ENCODE results near the gene SRI.

SRI gene

DNA sequence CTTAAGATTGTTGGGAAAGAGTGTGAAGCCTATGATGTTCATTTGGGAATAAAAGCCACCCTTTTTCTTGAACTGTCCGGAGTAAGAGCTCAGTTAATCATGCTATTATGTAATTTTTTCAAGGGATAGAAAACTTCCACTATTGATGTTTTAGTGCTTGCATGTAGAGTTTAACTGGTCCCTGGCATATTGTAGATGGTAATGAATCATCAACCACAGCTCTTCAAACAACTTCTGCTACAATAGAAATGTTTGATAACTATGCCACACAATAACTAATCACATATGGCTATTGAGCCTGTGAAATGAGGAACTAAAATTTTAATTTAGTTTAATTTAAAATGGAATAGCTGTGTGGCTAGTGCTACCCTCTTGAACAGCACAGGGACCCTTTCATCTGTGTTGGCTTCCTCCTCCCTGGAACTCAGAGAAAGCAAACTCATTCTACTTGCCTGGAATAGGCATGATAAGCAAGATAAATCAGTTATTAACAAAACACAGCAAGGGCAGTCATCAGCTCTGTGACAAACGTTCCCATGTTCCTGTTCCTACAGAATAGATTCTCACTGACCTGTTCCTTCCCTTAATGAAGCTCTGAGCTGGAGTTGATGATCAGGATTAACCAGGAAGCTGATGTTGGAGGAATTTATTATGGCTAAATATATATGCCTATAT is 4.9 kb upstream of the SRI start:
- DNase-seq: no peak

DNA sequence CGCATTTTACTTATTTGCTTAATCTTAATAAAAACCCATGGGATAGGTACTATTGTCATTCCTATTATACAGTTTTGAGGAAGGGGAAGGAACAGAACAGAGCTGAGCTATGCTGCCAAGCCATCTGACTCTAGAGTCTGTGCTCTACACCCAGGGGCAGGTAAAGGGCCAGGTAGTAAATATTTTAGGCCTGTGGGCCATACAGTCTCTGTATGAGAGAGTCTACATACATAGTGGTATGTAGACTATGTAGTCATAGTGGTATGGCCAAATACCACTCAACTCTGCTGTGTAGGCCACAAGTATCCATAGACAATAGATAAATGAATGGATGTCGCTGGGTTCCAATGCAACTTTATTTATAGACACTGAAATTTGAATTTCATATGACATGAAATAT is 3.4 kb upstream of the SRI start:
- no peak for DNase-seq

DNA sequence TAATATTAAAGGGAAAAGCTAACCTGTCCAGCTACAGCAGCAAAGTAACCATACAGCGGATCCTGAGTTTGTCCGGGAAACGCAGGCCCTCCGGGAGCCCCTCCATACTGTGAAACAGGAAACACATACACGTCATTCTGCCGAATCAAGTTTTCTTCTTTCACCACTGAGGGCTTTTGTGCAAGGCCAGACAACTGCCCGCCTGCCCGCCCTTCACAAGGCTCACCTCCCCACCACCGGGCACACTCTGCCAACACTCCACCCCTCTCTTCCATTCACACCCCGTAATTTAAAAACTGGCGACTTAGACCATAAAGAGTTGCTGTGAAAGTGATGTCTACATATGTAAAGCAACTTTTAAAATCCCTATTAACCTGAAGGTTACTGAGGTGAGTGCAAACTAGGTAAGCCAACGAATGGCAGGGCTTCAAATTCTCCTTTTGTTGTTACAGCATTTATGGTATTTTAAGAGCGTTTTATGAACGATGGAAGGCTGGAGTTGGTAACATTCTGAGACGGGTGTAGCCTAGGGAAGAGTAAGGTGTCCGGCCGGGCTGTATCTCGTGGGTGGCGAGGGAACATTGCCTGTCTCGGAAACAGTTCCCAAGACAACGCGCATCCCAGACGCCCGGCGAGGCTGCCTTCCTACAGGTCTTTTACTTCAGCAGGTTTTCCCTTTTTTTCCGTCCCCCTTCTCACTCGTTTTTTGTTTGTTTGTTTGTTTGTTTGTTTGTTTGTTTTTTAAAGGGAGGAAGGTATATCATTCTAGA is 817 bp downstream of the SRI start:
- peak; percentile 61 for DNase-seq

DNA sequence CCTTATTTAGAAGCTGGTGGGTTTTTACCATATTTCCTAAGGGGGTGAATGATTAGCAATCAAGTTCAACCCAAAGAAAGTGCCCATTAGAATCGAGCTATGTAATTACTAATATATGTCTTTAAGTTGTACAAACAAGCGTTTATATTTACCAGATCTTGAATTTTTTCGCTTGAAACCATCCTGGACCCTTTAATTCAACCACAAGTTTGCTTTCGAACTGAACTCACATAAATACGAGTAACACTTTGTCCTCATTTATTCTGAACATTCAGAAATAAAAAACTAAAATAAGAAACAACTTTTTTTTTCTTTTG is 1.5 kb downstream of the SRI start:
- DNase-seq: no peak

DNA sequence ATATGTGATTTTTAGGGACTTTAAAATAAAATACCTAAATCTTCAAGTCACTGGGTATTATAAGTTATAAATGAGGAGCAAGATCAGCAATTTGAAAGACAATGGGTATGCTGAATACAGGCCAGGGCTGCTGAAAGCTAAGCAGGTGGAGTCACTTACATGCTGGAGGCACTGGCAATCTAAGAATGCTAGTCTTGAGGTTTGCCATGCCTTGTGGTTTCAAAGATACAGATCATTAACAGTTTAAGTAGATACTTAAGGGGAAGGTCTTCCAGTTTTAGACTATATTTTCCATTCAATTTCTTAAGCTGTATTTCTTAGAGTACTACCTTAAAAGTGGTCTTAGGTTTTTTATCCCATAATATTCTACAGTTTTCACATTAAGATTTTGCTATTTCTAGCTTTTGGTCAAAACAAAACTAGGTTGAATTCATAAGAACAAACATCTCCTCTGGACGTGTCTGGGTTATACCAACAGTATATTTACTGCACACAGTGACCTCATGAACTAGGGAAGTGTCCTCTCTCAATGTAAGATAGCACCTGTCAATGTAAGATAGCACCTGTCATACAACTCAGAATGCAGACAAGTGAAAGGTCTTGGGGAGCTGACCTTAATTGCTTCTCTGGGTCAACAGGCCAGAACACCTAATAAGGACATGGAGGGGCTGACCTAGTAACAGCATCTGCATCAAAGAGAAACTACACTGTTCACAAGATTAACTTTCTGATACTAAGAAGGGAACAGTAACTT is 2.0 kb downstream of the SRI start:
- peak; percentile 6 for DNase-seq

DNA sequence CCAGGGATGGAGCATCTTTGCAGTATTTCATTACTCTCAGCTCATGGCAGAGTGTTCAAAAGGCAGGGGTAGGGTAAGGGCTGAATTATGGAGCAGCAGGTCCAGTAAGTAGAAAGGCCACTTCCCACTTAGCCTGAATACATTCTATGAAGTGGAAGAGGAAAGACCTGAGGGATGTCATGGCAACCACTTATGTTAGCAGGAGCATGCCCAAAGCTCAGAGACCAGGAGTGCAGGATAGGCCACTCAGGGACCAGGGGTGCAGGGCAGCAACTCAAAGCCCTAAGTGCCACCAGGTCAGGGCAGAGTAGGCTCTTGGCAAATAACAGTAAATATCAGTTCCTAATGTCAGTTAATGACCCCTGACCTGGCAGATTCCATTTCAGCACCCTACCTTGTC is 3.6 kb downstream of the SRI start:
- DNase-seq: no peak

DNA sequence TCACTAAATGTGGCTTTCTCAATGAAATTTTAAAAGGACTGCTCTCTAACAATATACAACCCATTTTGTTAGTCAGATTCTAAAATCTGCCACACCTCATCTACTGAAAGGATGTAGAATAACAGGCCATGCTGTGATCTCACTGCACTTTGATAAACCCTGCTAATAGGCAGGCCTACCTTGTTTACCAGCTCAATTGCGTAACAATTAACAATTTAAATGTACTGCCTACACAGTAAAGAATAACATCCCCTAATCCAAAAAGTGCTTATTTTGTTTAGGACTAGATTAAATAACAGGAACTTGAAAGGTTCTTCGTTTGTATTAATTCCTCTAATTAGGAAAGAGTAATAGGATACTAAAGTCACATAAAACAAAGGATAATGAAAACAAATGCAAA is 4.5 kb downstream of the SRI start:
- DNase-seq: no peak

DNA sequence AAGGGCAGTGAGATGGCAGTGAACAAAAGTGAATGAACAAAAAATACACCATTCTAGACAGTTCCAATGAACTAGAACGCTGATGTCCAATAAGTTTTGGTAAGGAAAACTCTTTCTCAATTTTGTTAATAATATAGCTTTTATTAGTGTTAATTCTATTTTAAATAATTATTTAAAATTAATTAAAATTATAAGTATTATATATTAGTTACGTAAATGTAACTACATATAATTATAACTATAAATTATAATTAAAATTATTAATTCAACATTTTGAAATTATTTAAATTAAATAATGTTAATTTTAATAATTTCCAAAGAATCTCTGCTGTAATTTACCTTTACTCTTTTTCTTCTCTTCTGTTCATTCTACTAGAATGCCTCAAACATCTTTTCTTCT is 5.4 kb downstream of the SRI start:
- no peak for DNase-seq

DNA sequence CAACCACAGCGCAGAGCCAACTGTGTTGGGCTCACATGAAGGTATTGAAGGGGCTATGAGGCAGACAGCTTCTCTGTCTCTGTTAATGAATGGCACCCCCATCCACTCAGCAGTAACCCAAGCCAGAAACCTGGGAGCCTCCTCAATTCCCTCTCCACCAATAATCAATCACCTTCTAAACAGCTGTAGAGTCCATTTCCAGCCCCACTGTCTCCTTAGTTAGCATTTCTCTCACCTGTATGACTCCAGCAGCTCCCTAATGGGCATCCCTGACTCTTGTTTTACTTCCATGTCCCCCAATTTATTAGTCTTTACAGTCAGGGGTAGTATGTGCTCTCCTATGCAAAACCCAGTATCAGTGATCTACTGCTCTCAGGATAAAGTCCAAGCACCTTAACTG is 6.9 kb downstream of the SRI start:
- DNase-seq: no peak

DNA sequence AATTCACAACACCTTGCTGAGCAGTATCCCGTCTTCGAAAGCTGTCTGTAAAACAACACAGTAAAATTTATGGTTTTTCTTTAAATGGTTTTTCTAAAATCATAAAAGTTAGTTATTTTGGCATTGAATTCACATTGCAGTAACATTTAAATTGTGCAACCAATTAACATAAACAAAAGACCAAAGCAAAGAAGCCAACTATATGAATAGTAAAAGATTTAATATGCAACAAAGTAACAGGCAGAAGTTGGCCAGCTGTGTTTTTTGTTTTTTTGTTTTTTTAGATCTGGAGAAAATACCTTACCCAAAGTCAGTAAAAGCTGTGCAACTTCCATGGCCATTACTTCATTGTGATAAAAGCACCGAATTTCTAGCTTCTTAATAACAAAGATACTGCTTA is 11.3 kb downstream of the SRI start:
- no peak for DNase-seq

DNA sequence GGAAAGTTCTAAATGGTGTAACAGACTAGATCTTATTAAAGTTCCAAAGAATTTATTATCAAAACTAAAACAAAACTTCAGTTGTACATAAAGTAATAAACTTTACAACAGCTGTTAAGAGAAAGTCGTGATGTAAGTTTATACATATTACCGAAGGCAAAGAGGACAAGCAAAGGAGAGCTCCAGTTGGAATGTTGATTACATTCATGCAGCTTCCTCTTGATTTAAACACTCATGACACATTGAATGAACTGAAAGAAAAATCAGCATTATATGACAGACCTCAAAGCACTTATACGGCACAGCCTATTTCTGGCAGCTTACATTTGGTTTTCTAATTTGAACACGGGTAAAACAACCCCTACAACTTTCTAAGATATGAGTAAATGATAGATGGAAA is 13.6 kb downstream of the SRI start:
- DNase-seq: no peak

DNA sequence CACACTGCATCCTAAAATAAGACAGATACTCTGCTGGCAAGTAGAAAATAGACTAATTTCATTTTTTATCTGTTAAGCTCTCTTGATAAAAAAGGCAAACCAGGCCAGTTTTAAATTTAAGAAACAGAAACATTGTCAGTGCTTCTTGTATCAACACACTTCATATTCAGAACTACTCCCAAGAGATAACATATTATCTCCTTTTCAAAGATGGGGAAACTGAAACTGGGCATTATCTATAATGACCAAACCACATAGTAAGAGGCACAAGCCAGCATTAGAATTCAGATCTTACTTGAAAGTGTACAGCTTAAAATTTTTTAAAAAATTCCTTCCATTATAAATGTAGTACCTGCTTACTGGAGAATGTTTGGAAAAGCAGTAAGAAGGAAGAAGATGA is 14.7 kb downstream of the SRI start:
- no peak for DNase-seq

DNA sequence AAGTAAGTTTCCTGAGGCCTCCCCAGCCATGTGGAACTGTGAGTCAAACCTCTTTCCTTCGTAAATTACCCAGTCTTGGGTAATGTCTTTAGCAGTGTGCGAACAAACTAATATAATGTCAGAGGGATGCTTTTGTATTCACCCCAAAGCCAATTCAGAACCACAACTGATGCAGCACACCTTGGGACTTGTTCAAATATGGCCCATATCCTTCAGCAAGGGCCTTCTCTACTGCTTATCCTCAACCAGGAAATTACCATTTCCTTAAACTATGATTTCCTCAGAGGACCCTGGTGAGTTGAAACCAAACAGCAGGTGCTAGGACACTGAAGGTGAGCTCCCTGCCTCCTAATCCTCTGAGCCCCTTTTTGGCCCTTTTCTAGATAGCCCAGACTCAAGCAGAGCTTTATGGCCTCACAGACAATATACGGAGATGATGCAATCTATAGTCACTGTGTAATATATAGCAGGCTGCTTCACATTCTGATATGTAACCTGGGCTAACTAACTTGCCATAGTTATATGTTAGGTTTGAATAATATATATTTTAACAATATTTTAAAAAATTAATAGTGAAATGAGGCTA is 15.2 kb downstream of the SRI start:
- DNase-seq: no peak

DNA sequence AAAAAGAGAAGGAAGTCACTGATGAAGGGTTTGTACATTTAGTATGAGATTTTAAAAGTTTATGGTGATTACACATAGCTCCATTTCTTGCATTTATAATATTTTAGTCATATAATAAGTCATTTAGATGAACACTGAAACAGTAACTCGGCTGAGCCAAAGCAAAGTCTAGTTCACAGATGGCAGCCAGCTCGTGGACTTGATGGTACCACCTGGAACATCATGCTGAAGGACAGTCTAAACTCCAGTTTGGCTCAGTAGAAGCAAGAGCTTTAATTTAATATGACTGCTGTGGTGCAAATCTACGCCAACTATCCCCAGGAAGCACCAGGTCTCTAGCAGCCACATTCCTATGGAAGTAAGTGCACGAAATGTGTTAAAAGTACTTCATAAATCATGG is 16.4 kb downstream of the SRI start:
- no peak for DNase-seq

DNA sequence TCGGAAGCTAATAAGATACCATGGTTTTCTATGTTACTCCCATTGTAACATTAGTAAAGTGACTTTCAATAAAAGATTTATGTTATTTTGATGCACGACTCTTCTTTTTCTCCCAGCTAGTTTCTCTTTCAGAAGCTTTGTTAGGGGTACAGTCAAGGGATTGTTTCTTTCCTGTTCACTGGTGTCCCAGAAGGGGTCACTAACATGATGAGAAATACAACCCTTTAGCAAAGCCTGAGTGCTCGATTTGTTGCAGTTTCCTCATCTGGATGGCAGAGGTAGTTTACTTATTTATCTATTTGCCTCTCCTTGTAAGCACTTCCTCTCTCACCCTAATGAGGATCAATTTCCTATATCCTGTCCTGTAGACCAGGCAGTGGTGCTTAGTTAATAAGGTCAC is 17.0 kb downstream of the SRI start:
- DNase-seq: no peak

DNA sequence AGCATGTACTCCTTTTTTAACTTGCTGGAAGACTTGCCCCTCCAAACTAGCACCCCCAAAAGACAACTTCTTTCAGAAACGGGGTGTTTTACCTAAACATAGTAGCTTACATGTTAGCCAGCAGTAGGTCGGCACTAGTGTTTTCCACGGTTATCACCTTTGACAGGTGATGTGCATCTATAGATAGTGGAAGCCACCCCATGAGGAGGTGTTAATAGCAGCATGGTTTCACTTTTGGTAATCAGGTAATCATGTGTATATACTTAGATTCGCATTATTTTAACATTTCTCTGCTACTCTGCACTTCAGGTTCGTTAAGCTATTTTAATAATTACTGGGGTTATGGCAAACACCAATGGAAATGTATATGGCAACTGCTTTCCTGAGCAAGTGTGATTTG is 17.6 kb downstream of the SRI start:
- DNase-seq: no peak

DNA sequence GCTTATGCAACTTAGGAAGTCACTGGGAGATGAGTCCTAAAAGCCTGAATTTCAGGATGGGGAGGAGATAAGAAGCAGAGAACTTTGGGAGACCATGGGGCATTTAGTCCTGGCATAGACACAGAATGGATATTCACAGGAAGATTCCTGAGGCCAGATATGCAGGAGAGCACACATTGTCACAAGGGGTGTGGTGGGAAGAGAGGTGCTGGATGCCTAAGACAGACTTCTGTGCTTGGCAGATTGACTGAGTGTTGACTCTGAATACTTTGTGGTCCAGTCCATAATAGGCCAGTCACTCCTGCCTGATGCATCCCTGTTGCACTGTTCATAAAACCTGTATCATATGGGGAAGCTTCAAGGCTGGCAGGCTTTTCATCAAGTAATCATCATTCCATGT is 18.5 kb downstream of the SRI start:
- no peak for DNase-seq

DNA sequence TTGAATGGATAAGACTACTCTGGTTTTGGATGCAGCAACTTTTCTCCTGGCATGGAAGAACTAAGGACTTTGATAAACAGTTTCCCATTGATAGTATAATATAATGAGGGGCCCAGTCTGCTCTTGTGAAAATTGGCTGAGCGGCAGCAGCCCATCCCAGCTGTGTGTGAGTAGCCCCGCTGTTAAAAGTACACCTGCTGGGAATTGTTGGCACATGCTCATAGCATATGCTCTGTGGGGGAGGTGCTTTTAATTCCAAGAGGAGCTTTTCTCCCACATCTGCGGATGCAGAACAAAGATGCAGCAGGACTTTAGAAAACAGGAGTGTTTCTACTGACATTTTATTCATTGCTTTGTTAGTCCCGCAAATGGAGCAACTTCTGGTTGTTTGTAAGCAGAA is 19.0 kb downstream of the SRI start:
- peak; percentile 91 for DNase-seq

DNA sequence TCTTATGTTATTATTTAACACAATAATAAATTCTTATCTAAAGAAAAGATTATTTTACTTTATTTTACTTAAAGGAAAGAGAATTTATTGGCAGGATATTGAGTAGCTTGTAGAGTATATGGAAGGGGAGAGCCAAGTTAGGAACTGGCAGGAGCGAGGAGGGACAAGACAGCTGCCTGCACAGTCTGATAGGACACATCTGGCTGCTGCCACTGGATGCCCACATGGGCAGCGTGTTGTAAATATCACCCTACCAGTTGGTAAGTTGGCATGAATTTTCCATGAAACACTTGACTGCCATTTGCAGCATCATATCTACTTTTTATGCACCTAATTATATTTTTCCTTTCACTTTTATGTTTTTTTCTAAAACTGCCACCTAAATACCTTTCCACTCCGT is 19.6 kb downstream of the SRI start:
- no peak for DNase-seq

DNA sequence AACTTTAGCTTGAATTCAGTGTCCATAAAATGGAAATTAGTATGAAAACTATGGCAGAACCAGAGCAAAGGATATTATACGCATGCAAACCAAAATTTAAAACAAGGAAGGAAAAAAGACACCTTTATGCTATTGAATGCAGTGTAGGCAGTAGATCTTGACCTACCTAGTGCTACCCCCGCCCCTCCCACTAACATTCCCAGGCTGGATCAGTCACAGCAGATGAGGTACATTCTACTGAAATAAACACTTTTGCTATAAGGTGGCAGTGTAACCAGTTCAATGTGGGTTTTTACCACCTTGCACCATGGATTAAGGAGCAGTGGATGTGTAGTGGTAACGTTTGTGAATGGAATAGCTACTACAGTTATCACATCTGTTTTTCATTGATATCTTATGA is 27.9 kb downstream of the SRI start:
- DNase-seq: no peak

DNA sequence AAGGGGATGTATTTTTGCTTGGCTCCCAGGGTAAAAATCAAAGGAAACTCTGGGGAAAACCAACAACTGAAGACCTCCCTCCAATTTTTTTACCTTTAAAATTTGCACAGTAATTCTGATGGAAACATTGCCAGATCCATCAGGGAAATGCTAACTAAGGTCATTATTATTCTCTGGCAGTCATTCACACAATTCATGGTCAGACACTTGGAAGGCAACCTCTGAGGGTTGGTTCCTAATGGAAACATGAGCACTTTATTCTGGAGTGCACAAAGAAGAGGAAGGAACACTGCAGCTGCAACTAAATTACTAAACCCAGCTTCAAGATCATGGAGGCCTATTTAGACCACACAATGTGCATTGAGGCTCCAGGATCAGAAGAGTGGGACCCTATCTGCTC is 34.2 kb downstream of the SRI start:
- DNase-seq: no peak

DNA sequence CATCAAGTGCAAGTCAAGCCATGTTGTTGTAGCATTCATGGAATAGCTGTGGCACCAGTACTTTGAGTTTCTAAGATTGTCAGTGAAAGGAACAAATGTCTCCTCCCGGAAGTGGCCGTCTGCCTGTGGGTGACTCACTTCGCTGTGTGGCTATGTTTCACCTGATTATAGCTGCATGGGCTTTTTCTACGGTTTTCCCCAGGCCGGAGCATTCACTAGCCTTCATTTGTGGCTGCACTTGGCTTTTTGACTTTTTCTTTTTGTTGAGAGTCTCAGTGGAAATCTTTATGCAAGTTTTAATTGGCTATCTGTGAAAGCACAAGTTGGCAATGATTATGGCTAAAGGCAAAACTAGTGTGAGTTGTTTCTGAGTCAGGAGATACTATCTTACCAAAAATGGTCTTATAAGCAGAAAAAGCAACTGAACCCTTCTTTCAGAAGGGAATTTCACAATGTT is 35.0 kb downstream of the SRI start:
- no peak for DNase-seq

DNA sequence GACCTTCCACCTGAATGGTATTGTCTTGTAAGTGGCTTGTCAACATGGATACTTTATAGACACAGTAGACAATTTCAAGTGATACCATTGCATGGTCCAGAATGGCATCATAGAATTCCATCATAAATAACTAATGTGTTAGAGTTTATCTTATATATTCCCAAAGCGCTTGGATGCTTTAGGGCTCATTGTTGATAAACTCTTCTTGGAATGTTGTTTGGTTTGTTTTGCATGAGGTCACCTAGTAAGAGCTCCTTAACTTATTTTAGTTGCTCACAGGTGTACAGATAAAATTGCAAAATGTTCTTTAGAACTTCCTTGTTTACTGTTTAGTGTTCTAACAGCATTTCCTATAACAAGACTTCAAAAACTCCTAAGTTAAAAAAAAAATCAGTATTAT is 36.8 kb downstream of the SRI start:
- DNase-seq: no peak

DNA sequence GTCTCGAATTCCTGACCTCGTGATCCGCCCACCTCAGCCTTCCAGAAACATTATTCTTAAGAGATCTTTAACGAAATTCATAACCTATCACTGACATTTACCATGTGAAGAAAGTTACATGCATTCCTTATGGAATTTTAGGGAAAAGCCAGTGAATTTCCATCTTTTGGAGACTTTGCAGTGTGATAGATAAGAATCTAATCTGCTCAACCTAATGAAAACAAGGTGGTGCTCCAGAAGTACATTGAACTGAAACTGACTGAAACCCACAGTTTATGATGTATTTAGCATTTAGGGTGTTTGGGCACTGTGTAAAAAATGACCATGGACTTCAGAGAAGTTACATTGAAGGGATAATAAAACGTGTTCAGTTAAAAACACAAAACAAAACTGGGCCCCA is 43.6 kb downstream of the SRI start:
- no peak for DNase-seq
